WI38 (cell line): ENCODE data around the gene ARHGEF18.

Source experiments
- H3K4me3 ChIP-seq: 2 replicates; pipeline ENCODE4 v1.5.1; 2011; ENCODE audit warnings: low read depth, mild to moderate bottlenecking, control low read depth, low read length
- CTCF ChIP-seq: IDR thresholded peaks from 2 replicates; pipeline ENCODE4 v1.5.1; 2012; ENCODE audit warnings: low read depth, mild to moderate bottlenecking, control low read depth, low read length

ARHGEF18 gene

GRCh38 chr19:7372810-7373209, 24.1 kb downstream of the ARHGEF18 start:
- no peak for TF ChIP-seq CTCF
- no peak overlapping the region for H3K4me3 ChIP-seq

GRCh38 chr19:7373862-7374261, 25.1 kb downstream of the ARHGEF18 start:
- no peak for TF ChIP-seq CTCF
- H3K4me3 ChIP-seq, result no peak overlapping the region

- no peak for TF ChIP-seq CTCF
- H3K4me3 ChIP-seq, result no peak overlapping the region
Measured at GRCh38 chr19:7376151-7376852, 27.6 kb downstream of the ARHGEF18 start.

GRCh38 chr19:7377196-7377595, 28.5 kb downstream of the ARHGEF18 start:
- H3K4me3 ChIP-seq, result no peak overlapping the region
- TF ChIP-seq CTCF, result no peak

GRCh38 chr19:7381073-7381390, 32.3 kb downstream of the ARHGEF18 start:
- no peak for TF ChIP-seq CTCF
- H3K4me3 ChIP-seq, result no peak overlapping the region

- TF ChIP-seq CTCF, result no peak
- H3K4me3 ChIP-seq, result no peak overlapping the region
Measured at GRCh38 chr19:7382694-7383093, 34.0 kb downstream of the ARHGEF18 start.

- no peak for TF ChIP-seq CTCF
- H3K4me3 ChIP-seq, result no peak overlapping the region
Measured at GRCh38 chr19:7383284-7383683, 34.5 kb downstream of the ARHGEF18 start.
